Left forelimb (tissue), 1 donor: ENCODE results near the gene ENPEP.

Experiments
- DNase-seq: peaks from one replicate; pipeline ENCODE4 v3.0.0-alpha.2; 2018; ENCODE audit warnings: low spot score

The ENPEP gene

DNA sequence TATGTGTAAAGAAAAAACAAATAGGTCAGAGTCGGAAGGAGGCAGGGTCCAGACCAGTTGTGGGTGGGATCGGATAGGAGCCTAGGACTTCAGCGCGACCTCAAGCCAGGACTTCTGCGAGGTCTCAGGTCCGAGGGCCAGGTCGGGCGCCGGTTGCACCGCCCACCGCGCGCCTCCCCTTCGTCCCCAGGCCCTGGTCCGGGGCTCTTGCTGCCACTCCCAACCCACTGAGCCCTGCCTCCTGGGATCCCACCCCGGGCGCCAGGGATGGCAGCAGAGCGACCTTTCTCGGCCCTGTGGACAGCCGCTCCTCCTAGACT lies 134.6 kb downstream of the ENPEP start:
- no peak for DNase-seq

DNA sequence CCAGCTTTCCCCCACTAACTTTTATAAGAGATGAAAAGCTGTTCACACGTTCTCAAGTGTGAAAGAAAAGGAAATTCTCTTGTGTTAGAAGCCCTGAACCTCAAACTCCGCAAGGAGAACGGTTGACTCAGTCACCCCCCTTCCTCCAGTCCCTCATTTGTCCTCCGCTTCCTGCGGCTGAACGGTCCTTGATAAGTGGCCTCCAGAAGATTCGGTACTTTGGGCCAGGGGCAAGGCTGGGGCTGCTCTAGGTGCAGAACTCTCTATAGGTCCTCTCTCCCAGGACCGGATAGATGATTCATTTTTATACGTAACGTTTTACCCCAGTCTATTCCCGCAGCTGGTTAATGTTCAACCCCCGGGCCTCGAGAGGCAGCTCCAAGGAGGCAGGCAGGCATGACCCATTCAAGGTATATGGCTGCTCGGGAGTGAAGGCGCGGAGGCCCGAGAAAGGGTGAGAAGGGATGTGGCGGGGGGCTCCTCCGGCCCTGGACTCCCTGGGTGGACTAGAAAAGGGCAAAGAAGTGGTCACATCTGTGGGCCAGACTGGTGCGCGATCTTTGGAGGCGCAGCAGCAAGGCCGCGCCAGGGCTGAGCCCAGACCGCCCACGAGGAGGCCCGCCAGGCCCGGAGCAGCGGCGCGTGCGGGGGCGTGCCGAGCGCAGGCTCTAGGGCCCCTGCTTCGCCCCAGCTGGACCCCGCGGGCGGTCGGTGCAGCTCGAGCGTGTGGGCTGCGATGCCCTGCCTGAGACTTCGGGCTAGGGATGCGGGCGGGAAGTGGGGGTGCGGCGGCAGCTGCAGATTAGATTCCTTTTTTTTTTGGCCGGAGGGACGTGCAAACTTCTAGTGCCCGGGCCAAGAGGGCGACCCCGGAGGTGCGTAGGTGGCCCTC lies 135.2 kb downstream of the ENPEP start:
- no peak for DNase-seq

DNA sequence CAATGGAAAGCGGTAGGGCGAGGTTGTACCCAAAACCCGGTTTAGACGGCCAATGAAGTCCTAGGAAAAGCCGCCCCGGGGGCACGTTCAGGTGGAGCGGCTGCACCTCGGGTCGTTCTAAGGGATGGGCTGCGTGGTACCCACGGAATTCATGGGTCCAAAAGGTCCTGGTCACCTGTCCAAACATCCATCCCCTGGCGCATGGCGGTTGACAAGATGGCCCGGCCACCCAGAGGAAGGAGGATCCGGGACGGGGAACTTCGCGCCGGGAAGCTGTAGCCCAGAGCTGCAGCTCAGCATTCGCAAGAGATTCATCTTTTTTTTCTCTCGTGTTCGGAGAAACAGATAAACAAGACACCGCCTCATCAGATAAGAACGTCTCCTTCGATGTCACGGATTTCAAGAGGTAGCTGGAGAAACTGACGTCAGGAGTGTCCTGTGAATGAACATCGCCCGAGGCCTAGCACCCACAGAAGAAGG lies 136.1 kb downstream of the ENPEP start:
- no peak for DNase-seq

DNA sequence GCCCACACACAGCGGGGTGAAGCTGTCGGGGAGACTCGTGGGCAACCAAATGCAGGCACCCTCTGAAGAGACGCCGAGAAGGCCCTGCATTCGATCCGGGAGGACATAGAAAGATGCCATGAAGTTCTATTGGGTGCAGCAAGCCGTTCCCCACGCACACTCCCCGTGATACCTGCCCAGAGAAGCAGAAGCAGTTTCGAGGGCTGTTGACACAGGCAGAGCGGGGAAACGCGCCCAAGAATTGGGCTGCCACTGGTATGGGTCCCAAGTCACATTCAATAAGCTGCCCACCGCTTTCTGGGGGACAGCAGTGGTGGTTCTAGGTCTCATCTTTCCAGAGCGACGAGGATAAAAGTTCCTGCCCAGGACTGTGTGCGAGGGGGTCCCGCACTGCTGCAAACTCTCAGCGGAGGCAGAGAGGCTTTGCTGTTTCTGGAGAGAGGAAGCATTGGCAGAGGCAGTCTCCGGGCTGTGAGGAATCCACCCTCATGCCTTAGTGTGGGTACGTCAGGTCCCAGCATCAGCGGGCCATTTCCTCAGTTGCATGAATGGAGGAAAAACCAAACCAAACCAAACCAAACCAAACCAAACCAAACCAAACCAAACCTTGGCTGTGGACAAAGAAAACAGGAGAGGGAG lies 136.8 kb downstream of the ENPEP start:
- DNase-seq = no peak

DNA sequence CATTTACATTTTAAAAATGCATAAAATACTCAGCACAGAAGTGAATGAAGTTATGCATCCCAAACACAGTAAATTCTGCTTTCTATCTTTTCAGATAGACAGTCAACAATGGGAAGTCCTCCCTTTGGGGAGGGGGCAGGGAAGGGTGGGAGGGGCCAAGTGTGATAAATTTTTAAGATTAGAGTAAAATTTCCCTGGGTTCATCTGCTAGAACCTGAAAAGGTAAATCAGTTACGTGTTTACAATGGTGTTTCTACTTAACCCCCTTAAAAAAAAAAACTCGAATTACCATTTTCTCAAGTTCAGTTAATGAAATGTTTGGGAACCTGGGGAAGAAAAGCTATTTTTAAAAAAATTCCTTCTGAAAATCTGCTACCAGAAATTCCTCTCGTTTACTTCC lies 137.8 kb downstream of the ENPEP start:
- DNase-seq = no peak

DNA sequence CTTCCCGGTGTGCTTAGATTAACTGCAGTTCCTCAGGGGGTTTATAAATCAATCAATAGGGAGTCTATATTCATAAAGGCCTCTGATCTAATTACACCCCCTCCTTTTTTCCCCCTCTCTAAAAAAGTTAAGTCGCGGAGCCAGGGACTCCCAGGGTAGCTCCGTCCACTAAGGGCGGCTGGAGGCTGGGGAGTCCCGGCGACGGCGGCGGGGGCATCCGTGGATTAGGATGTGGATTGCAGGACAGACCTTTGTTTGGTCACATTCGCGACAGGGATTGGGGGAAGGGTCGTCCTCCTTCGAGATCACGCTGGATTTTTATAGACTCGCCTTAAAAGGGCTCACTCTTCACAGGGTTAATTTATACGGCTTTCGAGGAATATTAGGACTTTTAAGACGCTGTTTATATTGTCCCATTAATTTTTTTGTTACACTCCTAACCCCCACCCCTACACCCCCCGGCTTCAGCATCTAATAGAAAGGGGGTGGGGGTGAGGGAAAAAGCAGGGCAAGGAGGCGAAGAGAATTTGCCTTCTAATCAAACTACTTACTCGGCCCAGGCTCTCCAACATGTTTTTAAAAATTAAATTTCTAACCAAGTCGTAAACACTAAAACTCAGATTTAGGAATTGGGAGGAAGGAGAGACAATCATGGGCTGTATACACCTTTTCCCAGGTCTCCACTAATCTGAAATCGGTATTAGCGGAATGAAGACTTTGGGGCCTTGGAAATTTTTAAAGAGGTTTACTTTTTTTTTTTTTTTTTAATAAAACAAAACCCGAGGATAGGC lies 138.4 kb downstream of the ENPEP start:
- DNase-seq = no peak
